AG10803 (cell line): ENCODE results near the gene PHF21B.

Source experiments
- DNase-seq: peaks from one replicate; pipeline ENCODE4 v3.0.0; 2010; ENCODE audit warnings: low read depth
- H3K4me3 ChIP-seq: 2 replicates; pipeline ENCODE4 v1.5.1; 2011; ENCODE audit warnings: mild to moderate bottlenecking, low read length, control low read depth
- CTCF ChIP-seq: conservative IDR thresholded peaks from 2 replicates; pipeline ENCODE4 v1.5.1; 2011; ENCODE audit warnings: mild to moderate bottlenecking, low read length, control low read depth, inconsistent platforms

The PHF21B gene

DNA sequence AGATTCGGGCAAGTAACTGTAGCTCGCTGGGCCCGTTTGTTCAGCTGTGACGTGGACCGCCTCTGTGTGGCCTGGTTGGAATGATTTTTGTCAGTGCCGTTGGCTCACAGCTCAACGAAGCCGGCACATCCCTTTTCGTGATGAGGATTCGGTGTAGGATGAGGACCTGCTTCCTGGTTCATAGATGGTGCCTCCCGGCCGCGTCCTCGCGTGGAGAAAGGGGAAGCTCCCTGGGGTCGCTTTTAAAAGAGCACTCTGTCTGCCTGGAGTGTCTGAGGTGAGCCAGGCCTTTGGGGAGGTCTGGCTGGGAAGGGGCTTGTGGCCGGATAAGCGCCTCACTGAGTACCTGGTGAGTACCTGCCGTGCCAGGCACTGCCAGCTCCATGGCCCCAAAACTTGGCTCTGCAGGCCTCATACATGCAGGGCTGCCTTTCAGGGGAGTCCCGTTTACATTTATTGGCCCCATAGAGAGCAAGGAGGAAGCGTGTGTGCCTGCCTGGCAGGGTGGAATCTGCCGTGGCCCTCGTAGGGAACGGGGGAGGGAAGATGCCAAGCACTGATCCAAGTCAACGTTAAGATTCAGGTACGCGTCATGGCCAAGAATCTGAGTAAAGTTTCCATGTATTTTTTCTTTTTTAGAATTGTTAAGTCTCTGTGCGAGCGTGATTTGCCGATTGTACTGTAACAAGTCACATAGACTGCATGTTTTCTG is 169.0 kb downstream of the PHF21B start:
- no peak for DNase-seq
- H3K4me3 ChIP-seq: no peak overlapping the region
- TF ChIP-seq CTCF: no peak

DNA sequence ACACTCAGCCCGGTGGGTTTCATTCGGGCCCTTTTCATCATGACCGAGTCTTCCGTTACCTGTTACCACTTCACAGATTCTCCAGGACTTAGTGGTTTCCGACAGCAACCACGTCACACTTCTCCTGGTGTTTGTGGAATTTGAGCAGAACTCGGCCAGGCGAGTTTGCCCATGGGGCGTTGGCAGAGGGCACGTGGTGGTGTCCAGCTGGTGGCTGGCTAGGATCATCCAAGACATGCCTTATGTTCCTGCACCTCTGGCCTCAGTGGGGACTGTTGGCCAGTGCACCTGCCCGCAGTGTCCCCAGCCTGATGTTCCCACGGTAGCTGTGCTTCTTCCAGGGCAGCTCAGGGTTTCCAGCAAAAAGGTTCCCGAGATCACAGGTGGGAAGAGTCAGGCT is 170.1 kb downstream of the PHF21B start:
- H3K4me3 ChIP-seq: no peak overlapping the region
- no peak for DNase-seq
- TF ChIP-seq CTCF: no peak

DNA sequence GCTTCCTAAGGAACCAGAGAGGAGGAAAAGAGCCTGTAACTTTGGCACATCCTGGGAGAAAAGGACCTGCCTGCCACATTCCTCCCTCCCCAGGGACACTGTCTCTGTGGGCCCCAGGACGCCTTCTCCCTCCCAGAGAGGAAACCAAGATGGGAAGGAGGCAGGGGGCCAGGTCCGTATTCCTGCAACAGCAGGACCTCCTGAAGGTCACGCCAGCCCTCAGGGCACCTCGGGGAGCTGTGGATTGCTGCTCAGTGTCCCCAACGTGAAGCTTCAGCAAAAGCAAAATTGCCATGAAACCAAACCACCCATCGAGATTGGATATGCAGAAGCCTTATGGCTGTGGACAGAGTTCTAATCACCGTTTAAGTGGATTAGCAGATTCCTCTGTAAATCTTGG is 170.7 kb downstream of the PHF21B start:
- no peak for TF ChIP-seq CTCF
- no peak overlapping the region for H3K4me3 ChIP-seq
- no peak for DNase-seq

- DNase-seq: no peak
Measured at GRCh38 chr22:44838316-44839016, 171.3 kb downstream of the PHF21B start.

DNA sequence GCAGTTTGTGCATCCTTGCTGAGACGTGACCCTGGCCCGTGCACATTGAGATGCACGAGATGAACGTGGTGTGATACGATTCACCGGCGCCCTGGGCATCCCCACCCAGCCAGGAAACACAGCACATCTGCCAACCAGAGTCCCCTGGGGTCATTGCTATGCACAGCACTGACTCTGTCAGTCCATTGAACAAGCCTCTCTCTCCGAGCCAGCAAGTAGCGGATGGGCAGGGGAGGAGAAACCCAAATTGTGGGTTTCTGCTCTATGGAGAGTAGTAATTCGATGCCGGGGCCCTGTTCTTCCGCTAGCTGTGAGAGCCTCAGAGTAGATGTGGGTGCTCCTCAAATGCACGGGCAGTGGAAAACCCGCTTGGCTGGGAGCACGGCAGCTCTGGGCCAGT is 172.3 kb downstream of the PHF21B start:
- TF ChIP-seq CTCF: no peak
- no peak for DNase-seq
- no peak overlapping the region for H3K4me3 ChIP-seq

More at GRCh38 chr22:44838316-44839016, 171.3 kb downstream of the PHF21B start:
- no peak for TF ChIP-seq CTCF
- H3K4me3 ChIP-seq: no peak overlapping the region

DNA sequence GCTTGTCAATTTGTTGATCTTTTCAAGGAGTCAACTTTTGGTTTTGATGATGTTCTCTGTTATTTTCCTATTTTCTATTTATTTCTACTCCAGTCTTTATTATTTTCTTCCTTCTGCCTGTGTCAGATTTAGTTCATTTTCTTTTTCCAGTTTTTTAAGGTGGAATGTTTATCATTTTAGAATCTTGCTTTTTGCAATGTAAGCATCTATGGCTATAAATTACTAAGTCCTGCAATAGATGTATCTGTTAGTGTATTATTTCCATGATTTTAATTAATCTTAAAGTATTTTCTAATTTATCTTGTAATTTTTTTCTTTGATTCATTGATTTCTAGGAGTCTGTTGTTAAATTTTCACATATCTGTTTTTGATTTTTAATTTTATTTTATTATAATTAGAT is 175.7 kb downstream of the PHF21B start:
- H3K4me3 ChIP-seq: no peak overlapping the region
- TF ChIP-seq CTCF: no peak
- DNase-seq: no peak

GRCh38 chr22:44831885-44832284 is 177.9 kb downstream of the PHF21B start:
- DNase-seq: no peak
- TF ChIP-seq CTCF: no peak
- H3K4me3 ChIP-seq: no peak overlapping the region
